ENCODE data around the gene MOGAT1.
A peak's percentile ranks its signal among the peaks of the same experiment; 100 is the strongest.

The MOGAT1 gene

GRCh38 chr2:222707102-222707688 lies 35.7 kb downstream of the MOGAT1 start:
- no peak overlapping the region for H3K4me3 ChIP-seq (ENCODE audit: low read depth, low read length)
- in situ Hi-C loops (cut with HindIII; ENCODE audit: low sequenced_read_pairs) = no loop called here
- no peak for TF ChIP-seq CTCF (IDR thresholded peaks at IDR 0.05; ENCODE audit: low read depth, low read length)
- no peak for DNase-seq (ENCODE audit: low read depth, low spot score)

GRCh38 chr2:222707689-222708273 lies 36.3 kb downstream of the MOGAT1 start:
- peak; percentile 59 for DNase-seq (ENCODE audit: low read depth, low spot score)
- no peak overlapping the region for H3K4me3 ChIP-seq (ENCODE audit: low read depth, low read length)
- in situ Hi-C loops (cut with HindIII; ENCODE audit: low sequenced_read_pairs) = no loop called here
- TF ChIP-seq CTCF (IDR thresholded peaks at IDR 0.05; ENCODE audit: low read depth, low read length) = no peak

GRCh38 chr2:222708274-222708710 lies 36.8 kb downstream of the MOGAT1 start:
- in situ Hi-C loops (cut with HindIII; ENCODE audit: low sequenced_read_pairs) = no loop called here
- TF ChIP-seq CTCF (IDR thresholded peaks at IDR 0.05; ENCODE audit: low read depth, low read length) = peak; percentile 91
- H3K4me3 ChIP-seq (ENCODE audit: low read depth, low read length) = no peak overlapping the region
- peak; percentile 78 for DNase-seq (ENCODE audit: low read depth, low spot score)

GRCh38 chr2:222709191-222709891 lies 37.9 kb downstream of the MOGAT1 start:
- TF ChIP-seq CTCF (IDR thresholded peaks at IDR 0.05; ENCODE audit: low read depth, low read length) = no peak
- DNase-seq (ENCODE audit: low read depth, low spot score) = peak; percentile 98
- no peak overlapping the region for H3K4me3 ChIP-seq (ENCODE audit: low read depth, low read length)
- in situ Hi-C loops (cut with HindIII; ENCODE audit: low sequenced_read_pairs) = no loop called here

GRCh38 chr2:222710736-222711135 lies 39.3 kb downstream of the MOGAT1 start:
- no peak for TF ChIP-seq CTCF (IDR thresholded peaks at IDR 0.05; ENCODE audit: low read depth, low read length)
- H3K4me3 ChIP-seq (ENCODE audit: low read depth, low read length) = no peak overlapping the region
- no peak for DNase-seq (ENCODE audit: low read depth, low spot score)
- in situ Hi-C loops (cut with HindIII; ENCODE audit: low sequenced_read_pairs) = no loop called here

- TF ChIP-seq CTCF (IDR thresholded peaks at IDR 0.05; ENCODE audit: low read depth, low read length) = no peak
- no peak overlapping the region for H3K4me3 ChIP-seq (ENCODE audit: low read depth, low read length)
- no peak for DNase-seq (ENCODE audit: low read depth, low spot score)
- in situ Hi-C loops (cut with HindIII; ENCODE audit: low sequenced_read_pairs) = no loop called here
Observed at GRCh38 chr2:222711315-222711940, 40.0 kb downstream of the MOGAT1 start.
